ENCODE results near the gene NKX2-3.

NKX2-3 gene

GRCh38 chr10:99539120-99539519 lies 6.4 kb downstream of the NKX2-3 start:
- no peak for DNase-seq

- no peak for DNase-seq
These were observed 7.1 kb downstream of the NKX2-3 start for GRCh38 chr10:99539820-99540219.

DNA sequence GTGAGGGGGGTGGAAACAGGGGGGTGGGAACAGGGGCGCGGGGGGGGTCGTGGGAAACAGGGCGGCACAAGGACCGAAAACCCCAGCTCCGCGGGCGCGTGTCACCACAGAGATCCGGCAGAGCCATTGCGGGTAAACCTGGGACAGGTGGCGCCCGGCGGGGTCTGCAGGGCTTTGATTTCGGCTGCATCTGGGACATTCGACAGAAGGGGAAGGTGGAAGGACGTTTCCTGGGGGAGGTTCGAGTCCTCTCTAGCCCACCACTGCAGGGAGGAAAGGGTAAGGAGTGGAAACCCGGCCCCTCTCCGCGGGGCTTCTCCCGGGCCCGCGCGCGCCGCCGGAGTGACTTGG lies 7.5 kb downstream of the NKX2-3 start:
- DNase-seq: no peak

DNA sequence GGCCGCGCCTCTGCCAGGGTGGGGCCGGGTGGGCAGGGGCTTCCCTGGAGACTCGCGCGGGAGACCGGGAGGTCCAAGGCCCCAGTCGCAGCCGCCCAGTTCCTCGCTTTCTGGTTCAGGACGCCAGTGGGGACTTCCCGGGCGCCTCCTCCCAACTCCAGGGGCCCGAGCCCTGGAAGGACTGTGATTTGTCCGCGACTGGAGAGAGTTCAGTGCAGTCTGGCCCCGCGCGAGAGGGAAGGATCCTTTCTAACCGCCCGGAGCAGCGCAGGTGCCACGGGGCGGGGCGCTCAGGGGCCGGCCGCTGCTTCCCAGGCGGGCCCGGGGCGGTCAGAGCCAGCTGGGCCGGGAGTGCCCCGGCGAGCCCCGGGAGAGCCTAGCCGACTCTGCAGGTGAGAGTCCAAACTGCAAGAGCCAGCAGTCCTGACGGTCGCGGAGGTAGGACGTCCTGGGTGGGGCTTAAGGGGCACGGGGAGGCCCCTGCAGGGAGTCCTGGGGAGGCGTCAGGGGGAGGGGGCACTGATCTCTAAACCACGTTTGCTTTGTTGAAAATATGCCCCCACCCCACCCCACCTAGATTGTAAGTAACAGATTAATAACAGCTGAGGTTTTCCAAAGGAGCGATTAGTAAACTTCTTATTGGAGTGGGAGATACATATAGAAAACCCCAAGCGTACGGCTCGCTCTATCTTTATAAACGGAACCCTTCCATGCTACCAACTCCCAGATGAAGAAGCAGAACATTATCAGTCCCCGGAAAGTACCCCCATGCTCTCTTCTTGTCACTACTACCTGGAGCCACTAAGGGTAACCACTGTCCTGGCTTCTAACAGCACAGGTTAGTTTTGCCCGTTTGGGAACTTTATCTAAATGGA lies 8.2 kb downstream of the NKX2-3 start:
- no peak for DNase-seq

- no peak for DNase-seq
These were observed 11.6 kb downstream of the NKX2-3 start for GRCh38 chr10:99544322-99544721.

GRCh38 chr10:99548041-99548530 lies 15.3 kb downstream of the NKX2-3 start:
- no peak for DNase-seq

- no peak for DNase-seq
These were observed 18.4 kb downstream of the NKX2-3 start for GRCh38 chr10:99551158-99551557.

DNA sequence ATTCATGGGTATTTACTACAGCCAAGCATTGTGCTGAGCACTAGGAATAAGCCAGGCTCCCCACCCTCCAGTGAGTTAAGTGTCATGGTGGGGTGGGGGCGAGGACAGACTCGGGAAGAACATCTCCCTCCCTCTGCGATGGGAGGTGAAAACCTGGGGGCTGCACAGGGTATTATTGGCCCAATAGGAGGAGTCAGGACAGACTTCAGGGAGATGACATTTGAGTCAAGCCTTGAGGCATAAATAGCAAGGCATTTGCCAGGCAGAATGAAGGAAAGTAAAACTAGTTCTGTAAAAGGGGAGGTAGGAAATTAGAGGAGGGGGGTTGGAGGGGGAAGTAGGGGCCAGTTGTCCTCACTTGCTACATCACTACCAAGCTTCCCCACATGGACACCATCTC lies 18.9 kb downstream of the NKX2-3 start:
- DNase-seq: no peak

DNA sequence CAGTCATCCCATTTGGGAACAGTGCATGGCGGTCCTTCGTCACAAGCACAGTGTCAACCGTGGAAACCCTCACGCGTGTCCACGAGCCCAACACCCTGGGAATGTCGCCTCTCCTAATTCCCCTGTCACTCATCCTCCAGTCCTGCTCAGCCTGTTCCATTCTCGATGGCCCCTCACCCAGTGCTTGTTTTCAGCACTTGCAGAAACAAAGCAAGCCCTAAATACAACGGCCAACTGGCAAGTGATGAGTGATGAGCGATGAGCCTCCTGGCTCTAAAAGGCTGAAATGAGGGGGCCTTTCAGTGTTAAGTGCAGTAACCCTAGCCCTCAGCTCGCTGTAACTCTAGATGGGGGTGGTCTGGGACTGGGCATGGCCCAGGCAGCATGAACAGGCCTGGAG lies 22.6 kb downstream of the NKX2-3 start:
- no peak for DNase-seq

GRCh38 chr10:99555825-99556523 lies 23.2 kb downstream of the NKX2-3 start:
- DNase-seq: no peak

DNA sequence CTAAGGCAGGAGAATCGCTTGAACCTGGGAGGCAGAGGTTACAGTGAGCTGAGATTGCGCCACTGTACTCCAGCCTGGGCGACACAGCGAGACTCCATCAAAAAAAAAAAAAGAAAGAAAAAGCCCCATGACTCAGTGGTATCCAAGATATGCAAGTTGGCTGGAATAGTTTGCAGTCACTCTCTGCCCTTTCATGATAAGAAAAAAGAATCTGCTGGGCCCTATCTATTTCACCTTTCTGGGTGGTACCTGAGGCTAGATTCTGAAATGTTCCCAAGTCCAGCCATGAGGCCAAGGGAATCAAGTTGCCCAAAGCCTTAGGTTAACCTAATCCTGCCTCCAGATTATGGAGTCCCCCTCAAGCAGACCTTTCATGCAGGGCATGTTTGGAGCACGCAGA lies 24.3 kb downstream of the NKX2-3 start:
- DNase-seq: no peak

- no peak for DNase-seq
These were observed 26.0 kb downstream of the NKX2-3 start for GRCh38 chr10:99558708-99559107.

- no peak for DNase-seq
These were observed 27.8 kb downstream of the NKX2-3 start for GRCh38 chr10:99560277-99561126.

DNA sequence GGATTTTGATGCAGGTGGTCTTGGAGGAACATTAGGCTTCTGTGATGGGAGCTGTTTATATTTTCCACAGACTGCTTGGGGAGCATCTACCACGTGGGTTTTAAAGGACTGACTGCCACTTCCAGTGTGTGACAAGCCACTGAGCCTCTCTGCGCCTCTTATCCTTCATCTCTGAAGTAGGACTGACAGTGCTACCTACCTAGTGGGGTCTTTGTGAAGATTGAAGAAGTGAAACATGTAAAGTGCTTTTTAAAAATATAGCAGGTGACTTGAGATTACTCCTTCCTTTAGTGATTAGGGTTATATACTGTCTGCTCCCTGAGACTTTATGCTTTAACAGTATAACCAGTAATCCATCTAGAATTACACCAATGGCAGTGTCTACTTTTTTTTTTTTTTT lies 29.9 kb downstream of the NKX2-3 start:
- DNase-seq: no peak

- DNase-seq: no peak
These were observed 31.6 kb downstream of the NKX2-3 start for GRCh38 chr10:99564361-99564760.

- no peak for DNase-seq
These were observed 32.4 kb downstream of the NKX2-3 start for GRCh38 chr10:99565166-99565565.

GRCh38 chr10:99569253-99569939 lies 36.7 kb downstream of the NKX2-3 start:
- no peak for DNase-seq

DNA sequence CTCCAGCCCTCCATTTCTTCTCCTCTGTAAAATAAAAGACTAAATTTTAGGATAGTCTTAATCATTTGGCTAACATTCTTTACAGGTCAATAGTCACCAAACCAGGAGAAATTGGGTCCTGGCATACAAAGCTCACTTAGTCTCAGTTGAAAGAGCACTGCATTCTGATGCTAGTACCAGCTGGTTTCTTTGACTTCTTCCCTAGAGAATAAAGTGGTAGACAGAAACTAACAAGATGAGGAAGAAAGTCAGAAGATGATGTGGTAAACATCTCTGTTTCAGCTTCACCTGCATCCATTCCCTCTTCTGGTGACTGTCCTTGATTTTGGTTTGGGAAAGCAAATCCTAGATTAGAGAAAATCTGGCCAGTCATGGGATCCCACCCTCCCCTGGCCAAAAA lies 37.2 kb downstream of the NKX2-3 start:
- no peak for DNase-seq

DNA sequence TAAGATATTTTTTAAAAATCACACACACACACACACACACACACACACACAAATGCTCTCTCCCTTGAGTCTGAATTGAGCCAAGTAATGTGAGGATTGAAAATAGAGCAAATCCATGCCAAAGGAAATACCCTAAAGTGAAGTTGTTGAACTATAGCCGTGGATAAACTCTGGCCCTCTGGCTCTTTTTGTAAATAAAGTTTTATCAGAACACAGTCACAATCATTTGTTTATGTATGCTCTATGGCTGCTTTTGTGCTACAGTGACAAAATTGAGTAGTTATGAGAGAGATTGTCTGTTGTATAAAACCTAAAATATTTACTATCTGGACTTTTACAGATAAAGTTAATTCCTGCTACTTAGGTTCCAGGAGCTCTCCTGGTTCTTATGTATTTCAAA lies 39.1 kb downstream of the NKX2-3 start:
- no peak for DNase-seq

GRCh38 chr10:99573790-99574189 lies 41.0 kb downstream of the NKX2-3 start:
- no peak for DNase-seq

- no peak for DNase-seq
These were observed 47.2 kb downstream of the NKX2-3 start for GRCh38 chr10:99579971-99580370.

DNA sequence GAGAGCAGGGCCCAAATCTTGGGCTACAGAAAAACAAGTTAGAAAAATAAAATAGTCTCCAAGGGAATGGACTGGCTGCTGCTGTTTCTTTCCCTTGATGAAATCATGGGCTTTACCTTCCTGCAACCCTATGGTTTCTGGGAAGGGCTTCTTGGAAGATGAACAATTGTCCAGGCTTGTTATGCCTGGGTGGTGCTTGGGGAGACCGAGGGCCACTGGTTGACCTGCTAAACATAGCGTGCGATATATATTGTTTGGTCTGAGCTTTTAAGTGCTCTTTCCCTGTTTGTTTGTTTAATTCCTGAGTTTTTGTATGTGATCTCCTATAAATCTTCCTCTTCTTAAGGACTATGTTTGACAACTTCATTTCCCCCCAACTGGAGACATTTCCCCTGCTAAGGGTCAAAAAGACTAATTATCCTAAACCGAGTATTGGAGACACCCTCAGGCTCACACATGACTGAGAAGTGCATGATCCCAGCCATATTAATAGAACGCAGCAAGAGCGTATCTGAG lies 49.6 kb downstream of the NKX2-3 start:
- DNase-seq: no peak

GRCh38 chr10:99583687-99584086 lies 50.9 kb downstream of the NKX2-3 start:
- no peak for DNase-seq

Data from activated CD4-positive, alpha-beta T cell treated with anti-CD3 and anti-CD28 coated beads for 1 hour (primary cell).